SK-N-SH (cell line): Measurements from ENCODE around the gene GADL1.

Source experiments
- EP300 ChIP-seq, 2 experiments: IDR thresholded peaks; 2 replicates each; pipeline versions ENCODE4 v1.4.0 to v1.6.1; 2012; ENCODE audit warnings: borderline replicate concordance in 1 of 2, low read depth in 1 of 2, low read length in 1 of 2
- EZH2phosphoT487 ChIP-seq: fragments of 200-600 bp; sonication (generic); IDR thresholded peaks from 2 replicates; pipeline ENCODE4 v1.6.1; 2017; ENCODE audit warnings: low read depth, mixed run types, mild to moderate bottlenecking, antibody characterized with exemption, moderate library complexity, borderline replicate concordance
- FOSL2 ChIP-seq: IDR thresholded peaks from 2 replicates; pipeline ENCODE4 v1.4.0; 2012; ENCODE audit warnings: low read depth, mild to moderate bottlenecking, moderate library complexity, borderline replicate concordance
- MEF2A ChIP-seq: IDR thresholded peaks from 2 replicates; pipeline ENCODE4 v1.4.0; 2012; ENCODE audit warnings: low read depth, borderline replicate concordance
- POLR2AphosphoS5 ChIP-seq: IDR thresholded peaks from 2 replicates; pipeline ENCODE4 v1.6.1; 2012; ENCODE audit warnings: low read depth, low read length
- TAF1 ChIP-seq: IDR thresholded peaks from 2 replicates; pipeline ENCODE4 v1.6.1; 2012; ENCODE audit warnings: low read depth, mild to moderate bottlenecking, low read length, moderate library complexity, borderline replicate concordance
- TEAD4 ChIP-seq: IDR thresholded peaks from 2 replicates; pipeline ENCODE4 v1.4.0; 2012; ENCODE audit warnings: mild to moderate bottlenecking, borderline replicate concordance; ENCODE audit not compliant: insufficient read depth
- TF ChIP-seq, protein P1 (sequence below): fragments of 200-600 bp; sonication (generic); IDR thresholded peaks from 2 replicates; pipeline ENCODE4 v1.6.1; 2017; ENCODE audit warnings: antibody characterized with exemption, mild to moderate bottlenecking, moderate library complexity
- TF ChIP-seq, protein P2 (sequence below): IDR thresholded peaks from 2 replicates; pipeline ENCODE4; 2012
- TF ChIP-seq, protein P3 (sequence below): IDR thresholded peaks from 2 replicates; pipeline ENCODE4 v1.4.0; 2012; ENCODE audit warnings: low read depth, borderline replicate concordance
- TF ChIP-seq, protein P4 (sequence below): IDR thresholded peaks from 2 replicates; pipeline ENCODE4 v1.6.1; 2012; ENCODE audit warnings: mild to moderate bottlenecking, low read depth, low read length, moderate library complexity
- TF ChIP-seq, protein P5 (sequence below): IDR thresholded peaks from 2 replicates; pipeline ENCODE4 v1.4.0; 2012; ENCODE audit warnings: low read depth, borderline replicate concordance

DNA sequence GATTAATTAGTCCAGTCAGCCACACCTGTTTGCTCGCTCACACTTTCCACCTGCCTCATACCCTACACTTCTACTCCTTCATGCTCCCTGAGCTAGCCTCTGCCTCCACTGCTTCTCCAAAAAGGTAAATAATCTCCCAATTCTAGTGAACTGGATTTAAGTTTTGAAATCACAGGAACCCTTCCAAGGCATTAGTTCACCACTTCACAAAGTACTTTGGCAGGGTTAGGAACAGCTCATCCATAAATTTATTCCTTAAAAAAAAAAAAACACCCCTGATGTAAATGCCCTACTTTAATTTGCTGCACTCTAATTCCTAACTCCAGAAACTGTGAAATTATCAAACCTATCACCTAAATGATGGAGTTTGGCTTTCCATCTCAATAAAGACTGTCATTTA lies 58.3 kb downstream of the GADL1 start:
- TF ChIP-seq, protein P1, sequence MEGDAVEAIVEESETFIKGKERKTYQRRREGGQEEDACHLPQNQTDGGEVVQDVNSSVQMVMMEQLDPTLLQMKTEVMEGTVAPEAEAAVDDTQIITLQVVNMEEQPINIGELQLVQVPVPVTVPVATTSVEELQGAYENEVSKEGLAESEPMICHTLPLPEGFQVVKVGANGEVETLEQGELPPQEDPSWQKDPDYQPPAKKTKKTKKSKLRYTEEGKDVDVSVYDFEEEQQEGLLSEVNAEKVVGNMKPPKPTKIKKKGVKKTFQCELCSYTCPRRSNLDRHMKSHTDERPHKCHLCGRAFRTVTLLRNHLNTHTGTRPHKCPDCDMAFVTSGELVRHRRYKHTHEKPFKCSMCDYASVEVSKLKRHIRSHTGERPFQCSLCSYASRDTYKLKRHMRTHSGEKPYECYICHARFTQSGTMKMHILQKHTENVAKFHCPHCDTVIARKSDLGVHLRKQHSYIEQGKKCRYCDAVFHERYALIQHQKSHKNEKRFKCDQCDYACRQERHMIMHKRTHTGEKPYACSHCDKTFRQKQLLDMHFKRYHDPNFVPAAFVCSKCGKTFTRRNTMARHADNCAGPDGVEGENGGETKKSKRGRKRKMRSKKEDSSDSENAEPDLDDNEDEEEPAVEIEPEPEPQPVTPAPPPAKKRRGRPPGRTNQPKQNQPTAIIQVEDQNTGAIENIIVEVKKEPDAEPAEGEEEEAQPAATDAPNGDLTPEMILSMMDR, result no peak
- TF ChIP-seq TAF1 (no peak), FOSL2 (no peak), POLR2AphosphoS5 (no peak), MEF2A (no peak), EP300 (IDR thresholded peaks at IDR 0.05; ENCODE audit: borderline replicate concordance in 1 of 2, low read depth in 1 of 2, low read length in 1 of 2) (no peak), TEAD4 (no peak), EZH2phosphoT487 (no peak)
- TF ChIP-seq, protein P2, sequence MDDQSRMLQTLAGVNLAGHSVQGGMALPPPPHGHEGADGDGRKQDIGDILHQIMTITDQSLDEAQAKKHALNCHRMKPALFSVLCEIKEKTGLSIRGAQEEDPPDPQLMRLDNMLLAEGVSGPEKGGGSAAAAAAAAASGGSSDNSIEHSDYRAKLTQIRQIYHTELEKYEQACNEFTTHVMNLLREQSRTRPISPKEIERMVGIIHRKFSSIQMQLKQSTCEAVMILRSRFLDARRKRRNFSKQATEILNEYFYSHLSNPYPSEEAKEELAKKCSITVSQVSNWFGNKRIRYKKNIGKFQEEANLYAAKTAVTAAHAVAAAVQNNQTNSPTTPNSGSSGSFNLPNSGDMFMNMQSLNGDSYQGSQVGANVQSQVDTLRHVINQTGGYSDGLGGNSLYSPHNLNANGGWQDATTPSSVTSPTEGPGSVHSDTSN, result no peak
- TF ChIP-seq, protein P3, sequence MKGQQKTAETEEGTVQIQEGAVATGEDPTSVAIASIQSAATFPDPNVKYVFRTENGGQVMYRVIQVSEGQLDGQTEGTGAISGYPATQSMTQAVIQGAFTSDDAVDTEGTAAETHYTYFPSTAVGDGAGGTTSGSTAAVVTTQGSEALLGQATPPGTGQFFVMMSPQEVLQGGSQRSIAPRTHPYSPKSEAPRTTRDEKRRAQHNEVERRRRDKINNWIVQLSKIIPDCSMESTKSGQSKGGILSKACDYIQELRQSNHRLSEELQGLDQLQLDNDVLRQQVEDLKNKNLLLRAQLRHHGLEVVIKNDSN, result no peak
- TF ChIP-seq, protein P4, sequence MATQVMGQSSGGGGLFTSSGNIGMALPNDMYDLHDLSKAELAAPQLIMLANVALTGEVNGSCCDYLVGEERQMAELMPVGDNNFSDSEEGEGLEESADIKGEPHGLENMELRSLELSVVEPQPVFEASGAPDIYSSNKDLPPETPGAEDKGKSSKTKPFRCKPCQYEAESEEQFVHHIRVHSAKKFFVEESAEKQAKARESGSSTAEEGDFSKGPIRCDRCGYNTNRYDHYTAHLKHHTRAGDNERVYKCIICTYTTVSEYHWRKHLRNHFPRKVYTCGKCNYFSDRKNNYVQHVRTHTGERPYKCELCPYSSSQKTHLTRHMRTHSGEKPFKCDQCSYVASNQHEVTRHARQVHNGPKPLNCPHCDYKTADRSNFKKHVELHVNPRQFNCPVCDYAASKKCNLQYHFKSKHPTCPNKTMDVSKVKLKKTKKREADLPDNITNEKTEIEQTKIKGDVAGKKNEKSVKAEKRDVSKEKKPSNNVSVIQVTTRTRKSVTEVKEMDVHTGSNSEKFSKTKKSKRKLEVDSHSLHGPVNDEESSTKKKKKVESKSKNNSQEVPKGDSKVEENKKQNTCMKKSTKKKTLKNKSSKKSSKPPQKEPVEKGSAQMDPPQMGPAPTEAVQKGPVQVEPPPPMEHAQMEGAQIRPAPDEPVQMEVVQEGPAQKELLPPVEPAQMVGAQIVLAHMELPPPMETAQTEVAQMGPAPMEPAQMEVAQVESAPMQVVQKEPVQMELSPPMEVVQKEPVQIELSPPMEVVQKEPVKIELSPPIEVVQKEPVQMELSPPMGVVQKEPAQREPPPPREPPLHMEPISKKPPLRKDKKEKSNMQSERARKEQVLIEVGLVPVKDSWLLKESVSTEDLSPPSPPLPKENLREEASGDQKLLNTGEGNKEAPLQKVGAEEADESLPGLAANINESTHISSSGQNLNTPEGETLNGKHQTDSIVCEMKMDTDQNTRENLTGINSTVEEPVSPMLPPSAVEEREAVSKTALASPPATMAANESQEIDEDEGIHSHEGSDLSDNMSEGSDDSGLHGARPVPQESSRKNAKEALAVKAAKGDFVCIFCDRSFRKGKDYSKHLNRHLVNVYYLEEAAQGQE, result no peak
- TF ChIP-seq, protein P5, sequence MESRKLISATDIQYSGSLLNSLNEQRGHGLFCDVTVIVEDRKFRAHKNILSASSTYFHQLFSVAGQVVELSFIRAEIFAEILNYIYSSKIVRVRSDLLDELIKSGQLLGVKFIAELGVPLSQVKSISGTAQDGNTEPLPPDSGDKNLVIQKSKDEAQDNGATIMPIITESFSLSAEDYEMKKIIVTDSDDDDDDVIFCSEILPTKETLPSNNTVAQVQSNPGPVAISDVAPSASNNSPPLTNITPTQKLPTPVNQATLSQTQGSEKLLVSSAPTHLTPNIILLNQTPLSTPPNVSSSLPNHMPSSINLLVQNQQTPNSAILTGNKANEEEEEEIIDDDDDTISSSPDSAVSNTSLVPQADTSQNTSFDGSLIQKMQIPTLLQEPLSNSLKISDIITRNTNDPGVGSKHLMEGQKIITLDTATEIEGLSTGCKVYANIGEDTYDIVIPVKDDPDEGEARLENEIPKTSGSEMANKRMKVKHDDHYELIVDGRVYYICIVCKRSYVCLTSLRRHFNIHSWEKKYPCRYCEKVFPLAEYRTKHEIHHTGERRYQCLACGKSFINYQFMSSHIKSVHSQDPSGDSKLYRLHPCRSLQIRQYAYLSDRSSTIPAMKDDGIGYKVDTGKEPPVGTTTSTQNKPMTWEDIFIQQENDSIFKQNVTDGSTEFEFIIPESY, result no peak
